ENCODE data around the gene LUC7L. TPM values are rescaled to one million over a fixed set of nuclear protein-coding genes. Genes with fewer than 3 reads are reported as not detected.
"Not testable (repeated sequence)": the region's sequence is repeated elsewhere in the genome, so short reads cannot be mapped to it uniquely, and the experiment has no call there.

LUC7L gene
- total and polyA plus RNA-seq, 4 donors: 63.4 to 199 (median 138) TPM

DNA sequence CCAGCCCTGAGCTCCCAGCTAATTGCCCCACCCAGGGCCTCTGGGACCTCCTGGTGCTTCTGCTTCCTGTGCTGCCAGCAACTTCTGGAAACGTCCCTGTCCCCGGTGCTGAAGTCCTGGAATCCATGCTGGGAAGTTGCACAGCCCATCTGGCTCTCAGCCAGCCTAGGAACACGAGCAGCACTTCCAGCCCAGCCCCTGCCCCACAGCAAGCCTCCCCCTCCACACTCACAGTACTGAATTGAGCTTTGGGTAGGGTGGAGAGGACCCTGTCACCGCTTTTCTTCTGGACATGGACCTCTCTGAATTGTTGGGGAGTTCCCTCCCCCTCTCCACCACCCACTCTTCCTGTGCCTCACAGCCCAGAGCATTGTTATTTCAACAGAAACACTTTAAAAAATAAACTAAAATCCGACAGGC lies 59.2 kb downstream of the LUC7L start:
- WGBS (ENCODE audit: insufficient coverage): 0% methylated on average over 2 of the region's 5 CpGs
- H3K27me3 ChIP-seq (ENCODE audit: control insufficient read depth, insufficient read depth, low read length): peaks cover 77% of the 10 kb centered on the region
- DNase-seq (ENCODE audit: low read depth in 4 of 6, low spot score in 6 of 6); H3K27ac ChIP-seq (ENCODE audit: low read depth, low read length); H3K4me3 ChIP-seq (ENCODE audit: low read depth, low read length); H3K36me3 ChIP-seq (ENCODE audit: control insufficient read depth, insufficient read depth, low read length); H3K9me3 ChIP-seq (ENCODE audit: control insufficient read depth, insufficient read depth, low read length): not testable (repeated sequence)
- peaks cover 21% of the 10 kb centered on the region for H3K4me1 ChIP-seq (ENCODE audit: control insufficient read depth, insufficient read depth, low read length)

- Histone ChIP-seq H3K27me3 (ENCODE audit: control insufficient read depth, insufficient read depth, low read length) (peaks cover 71% of the 10 kb centered on the region), H3K27ac (ENCODE audit: low read depth, low read length) (no peak overlapping the region), H3K9me3 (ENCODE audit: control insufficient read depth, insufficient read depth, low read length) (no peaks in the 10 kb centered on the region), H3K36me3 (ENCODE audit: control insufficient read depth, insufficient read depth, low read length) (no peaks in the 10 kb centered on the region), H3K4me1 (ENCODE audit: control insufficient read depth, insufficient read depth, low read length) (peaks cover 24% of the 10 kb centered on the region), H3K4me3 (ENCODE audit: low read depth, low read length) (no peak overlapping the region)
- no peak for DNase-seq (ENCODE audit: low read depth in 4 of 6, low spot score in 6 of 6)
- 48% methylated on average over 3 of the region's 3 CpGs for WGBS (ENCODE audit: insufficient coverage)
Measured at GRCh38 chr16:169014-169413, 60.2 kb downstream of the LUC7L start.

GRCh38 chr16:168424-168823 lies 60.8 kb downstream of the LUC7L start:
- Histone ChIP-seq H3K4me1 (ENCODE audit: control insufficient read depth, insufficient read depth, low read length) (peaks cover 23% of the 10 kb centered on the region), H3K27me3 (ENCODE audit: control insufficient read depth, insufficient read depth, low read length) (peaks cover 68% of the 10 kb centered on the region), H3K27ac (ENCODE audit: low read depth, low read length) (no peak overlapping the region), H3K9me3 (ENCODE audit: control insufficient read depth, insufficient read depth, low read length) (no peaks in the 10 kb centered on the region), H3K4me3 (ENCODE audit: low read depth, low read length) (no peak overlapping the region), H3K36me3 (ENCODE audit: control insufficient read depth, insufficient read depth, low read length) (no peaks in the 10 kb centered on the region)
- 70% methylated on average over 6 of the region's 6 CpGs for WGBS (ENCODE audit: insufficient coverage)
- DNase-seq (ENCODE audit: low read depth in 4 of 6, low spot score in 6 of 6): no peak

DNA sequence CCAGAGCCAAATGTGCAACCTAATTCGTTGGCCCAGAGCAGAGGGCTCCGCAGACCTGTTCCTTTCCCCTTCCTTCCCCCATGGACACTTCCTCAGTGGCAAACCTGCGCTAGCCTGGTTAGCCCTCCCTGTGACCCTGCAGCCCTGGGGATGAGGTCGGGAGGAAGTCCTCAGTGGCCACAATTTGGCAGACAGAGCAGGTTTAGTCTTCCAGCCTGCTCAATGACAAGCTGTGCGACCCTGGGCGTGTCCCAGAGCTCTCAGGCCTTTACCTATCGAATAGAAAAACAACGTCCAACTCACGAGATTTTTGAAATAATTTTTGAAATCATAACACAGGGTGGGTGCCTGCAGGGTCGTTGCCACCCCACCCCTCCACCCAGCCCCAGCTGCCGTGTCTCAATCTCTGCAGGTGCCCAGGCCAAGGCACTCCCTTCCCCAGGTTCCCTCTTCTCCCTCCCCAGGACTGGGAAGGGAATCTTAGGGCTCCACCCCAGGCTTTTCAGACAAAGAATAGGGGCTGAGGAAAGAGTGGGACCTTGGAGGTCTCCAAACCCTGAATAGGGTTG lies 62.0 kb downstream of the LUC7L start:
- Histone ChIP-seq H3K36me3 (ENCODE audit: control insufficient read depth, insufficient read depth, low read length) (no peaks in the 10 kb centered on the region), H3K4me3 (ENCODE audit: low read depth, low read length) (no peak overlapping the region), H3K27ac (ENCODE audit: low read depth, low read length) (no peak overlapping the region), H3K4me1 (ENCODE audit: control insufficient read depth, insufficient read depth, low read length) (peaks cover 21% of the 10 kb centered on the region), H3K27me3 (ENCODE audit: control insufficient read depth, insufficient read depth, low read length) (peaks cover 68% of the 10 kb centered on the region), H3K9me3 (ENCODE audit: control insufficient read depth, insufficient read depth, low read length) (no peaks in the 10 kb centered on the region)
- WGBS (ENCODE audit: insufficient coverage): 16% methylated on average over 10 of the region's 11 CpGs
- DNase-seq (ENCODE audit: low read depth in 4 of 6, low spot score in 6 of 6): no peak

DNA sequence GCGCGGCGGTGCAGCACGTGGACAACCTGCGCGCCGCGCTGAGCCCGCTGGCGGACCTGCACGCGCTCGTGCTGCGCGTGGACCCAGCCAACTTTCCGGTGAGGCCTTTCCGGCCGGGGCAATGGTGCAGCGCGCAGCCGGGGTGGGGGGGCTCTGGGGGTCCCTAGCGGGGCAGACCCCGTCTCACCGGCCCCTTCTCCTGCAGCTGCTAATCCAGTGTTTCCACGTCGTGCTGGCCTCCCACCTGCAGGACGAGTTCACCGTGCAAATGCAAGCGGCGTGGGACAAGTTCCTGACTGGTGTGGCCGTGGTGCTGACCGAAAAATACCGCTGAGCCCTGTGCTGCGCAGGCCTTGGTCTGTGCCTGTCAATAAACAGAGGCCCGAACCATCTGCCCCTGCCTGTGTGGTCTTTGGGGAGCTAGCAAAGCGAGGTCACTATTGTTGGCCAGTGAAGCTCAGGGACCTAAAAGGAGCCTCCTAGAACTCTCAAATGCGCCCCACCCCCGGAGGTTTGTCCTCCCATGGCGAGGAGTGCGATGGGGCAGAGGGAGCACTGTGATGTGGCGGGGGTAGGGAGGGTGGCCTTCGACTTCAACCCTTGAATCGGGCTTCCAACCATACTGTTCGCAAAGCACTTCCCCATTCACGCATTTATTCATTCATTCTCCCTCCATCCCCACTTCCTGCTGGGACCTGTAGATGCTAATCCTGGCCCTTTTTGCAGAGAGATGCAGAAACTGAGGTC lies 62.7 kb downstream of the LUC7L start:
- Histone ChIP-seq H3K36me3 (ENCODE audit: control insufficient read depth, insufficient read depth, low read length) (no peaks in the 10 kb centered on the region), H3K4me1 (ENCODE audit: control insufficient read depth, insufficient read depth, low read length) (peaks cover 21% of the 10 kb centered on the region), H3K9me3 (ENCODE audit: control insufficient read depth, insufficient read depth, low read length) (no peaks in the 10 kb centered on the region), H3K4me3 (ENCODE audit: low read depth, low read length) (no peak overlapping the region), H3K27me3 (ENCODE audit: control insufficient read depth, insufficient read depth, low read length) (peaks cover 65% of the 10 kb centered on the region), H3K27ac (ENCODE audit: low read depth, low read length) (no peak overlapping the region)
- WGBS (ENCODE audit: insufficient coverage): 1% methylated on average over 39 of the region's 45 CpGs
- DNase-seq (ENCODE audit: low read depth in 4 of 6, low spot score in 6 of 6): peak in 1 of 6 donors; percentile 31

DNA sequence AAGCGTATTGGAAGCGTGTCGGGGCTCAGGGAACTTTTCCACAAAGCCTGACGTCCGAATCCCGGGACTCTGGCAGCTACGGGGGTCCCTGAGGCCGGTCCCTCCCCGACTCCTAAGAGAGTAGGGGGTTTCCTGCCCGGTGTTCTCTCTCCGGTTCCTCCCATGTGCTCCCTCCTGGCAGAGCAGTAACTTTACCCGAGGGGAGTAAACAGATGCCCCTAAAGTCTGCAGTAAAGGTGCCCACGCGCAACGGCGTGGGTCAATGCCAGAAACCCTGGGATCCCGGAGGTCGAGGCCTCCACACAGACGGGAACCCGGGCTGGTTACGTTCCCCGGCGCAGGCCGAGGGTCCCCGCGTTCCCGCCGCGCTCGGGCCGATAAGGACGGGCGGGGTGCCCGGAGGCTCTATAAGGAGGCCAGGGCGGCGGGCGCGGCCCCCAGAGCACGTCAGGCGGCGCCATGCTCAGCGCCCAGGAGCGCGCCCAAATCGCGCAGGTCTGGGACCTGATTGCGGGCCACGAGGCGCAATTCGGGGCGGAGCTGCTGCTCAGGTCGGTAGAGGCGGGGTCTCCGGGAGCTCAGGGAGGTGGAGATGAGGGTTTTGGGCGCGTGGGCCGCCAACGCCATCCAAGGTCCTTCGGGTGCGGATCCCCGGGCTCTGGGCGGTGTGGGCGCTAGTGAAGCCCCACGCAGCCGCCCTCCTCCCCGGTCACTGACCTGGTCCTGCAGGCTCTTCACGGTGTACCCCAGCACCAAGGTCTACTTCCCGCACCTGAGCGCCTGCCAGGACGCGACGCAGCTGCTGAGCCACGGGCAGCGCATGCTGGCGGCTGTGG lies 63.5 kb downstream of the LUC7L start, which contains the start of gene HBM:
Gene HBM, plus strand, starts transcription at position 440 of the 836 bp plus-strand sequence. Its CDS starts 20 bp downstream, at position 460.
- Histone ChIP-seq H3K36me3 (ENCODE audit: control insufficient read depth, insufficient read depth, low read length) (no peaks in the 10 kb centered on the region), H3K4me1 (ENCODE audit: control insufficient read depth, insufficient read depth, low read length) (peaks cover 21% of the 10 kb centered on the region), H3K9me3 (ENCODE audit: control insufficient read depth, insufficient read depth, low read length) (no peaks in the 10 kb centered on the region), H3K27me3 (ENCODE audit: control insufficient read depth, insufficient read depth, low read length) (peaks cover 63% of the 10 kb centered on the region), H3K4me3 (ENCODE audit: low read depth, low read length) (peak within 1 kb of the TSS; percentile 12), H3K27ac (ENCODE audit: low read depth, low read length) (no peak within 1 kb of the TSS)
- DNase-seq (ENCODE audit: low read depth in 4 of 6, low spot score in 6 of 6): no peak
- WGBS (ENCODE audit: insufficient coverage): under 1% methylated on average over 74 of the region's 75 CpGs

- H3K9me3 ChIP-seq (ENCODE audit: control insufficient read depth, insufficient read depth, low read length): no peaks in the 10 kb centered on the region
- WGBS (ENCODE audit: insufficient coverage): under 1% methylated on average over 40 of the region's 77 CpGs
- no peak overlapping the region for H3K27ac ChIP-seq (ENCODE audit: low read depth, low read length)
- H3K4me1 ChIP-seq (ENCODE audit: control insufficient read depth, insufficient read depth, low read length): peaks cover 21% of the 10 kb centered on the region
- no peak for DNase-seq (ENCODE audit: low read depth in 4 of 6, low spot score in 6 of 6)
- peak overlapping the region; percentile 12 for H3K4me3 ChIP-seq (ENCODE audit: low read depth, low read length)
- H3K27me3 ChIP-seq (ENCODE audit: control insufficient read depth, insufficient read depth, low read length): peaks cover 58% of the 10 kb centered on the region
- H3K36me3 ChIP-seq (ENCODE audit: control insufficient read depth, insufficient read depth, low read length): no peaks in the 10 kb centered on the region
Measured at GRCh38 chr16:164827-165538, 64.3 kb downstream of the LUC7L start.

GRCh38 chr16:164134-164823 lies 65.0 kb downstream of the LUC7L start:
- not testable (repeated sequence) for H3K36me3 ChIP-seq (ENCODE audit: control insufficient read depth, insufficient read depth, low read length); DNase-seq (ENCODE audit: low read depth in 4 of 6, low spot score in 6 of 6); H3K27ac ChIP-seq (ENCODE audit: low read depth, low read length); H3K9me3 ChIP-seq (ENCODE audit: control insufficient read depth, insufficient read depth, low read length); H3K4me3 ChIP-seq (ENCODE audit: low read depth, low read length)
- Histone ChIP-seq H3K27me3 (ENCODE audit: control insufficient read depth, insufficient read depth, low read length) (peaks cover 58% of the 10 kb centered on the region), H3K4me1 (ENCODE audit: control insufficient read depth, insufficient read depth, low read length) (peaks cover 21% of the 10 kb centered on the region)
- no CpG with 5 or more reads among the region's 80 CpGs for WGBS (ENCODE audit: insufficient coverage)

DNA sequence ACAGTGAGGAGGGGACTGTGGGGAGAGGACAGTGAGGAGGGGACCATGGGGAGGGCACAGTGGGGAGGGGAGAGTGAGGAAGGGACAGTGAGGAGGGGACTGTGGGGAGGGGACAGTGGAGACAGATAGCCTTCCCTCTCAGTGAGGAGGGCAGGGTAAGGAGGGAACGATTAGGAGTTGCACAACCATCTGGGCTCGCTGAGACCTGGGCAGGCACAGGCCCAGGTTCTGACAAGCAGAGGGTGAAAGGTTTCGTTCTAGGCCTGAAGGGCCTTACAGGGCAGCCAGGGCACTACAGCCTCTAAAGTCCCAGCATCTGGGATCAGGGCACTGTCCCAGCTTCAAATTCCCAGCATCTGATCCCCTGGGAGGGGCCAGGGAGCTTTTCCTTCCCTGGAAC lies 65.6 kb downstream of the LUC7L start:
- H3K27ac ChIP-seq (ENCODE audit: low read depth, low read length); DNase-seq (ENCODE audit: low read depth in 4 of 6, low spot score in 6 of 6); H3K4me3 ChIP-seq (ENCODE audit: low read depth, low read length); H3K36me3 ChIP-seq (ENCODE audit: control insufficient read depth, insufficient read depth, low read length); H3K9me3 ChIP-seq (ENCODE audit: control insufficient read depth, insufficient read depth, low read length): not testable (repeated sequence)
- WGBS (ENCODE audit: insufficient coverage): no CpG with 5 or more reads among the region's 3 CpGs
- H3K4me1 ChIP-seq (ENCODE audit: control insufficient read depth, insufficient read depth, low read length): peaks cover 21% of the 10 kb centered on the region
- H3K27me3 ChIP-seq (ENCODE audit: control insufficient read depth, insufficient read depth, low read length): peaks cover 56% of the 10 kb centered on the region

Data from spinal cord (tissue), 10 donors.